ENCODE results near the gene CST11.

DNA sequence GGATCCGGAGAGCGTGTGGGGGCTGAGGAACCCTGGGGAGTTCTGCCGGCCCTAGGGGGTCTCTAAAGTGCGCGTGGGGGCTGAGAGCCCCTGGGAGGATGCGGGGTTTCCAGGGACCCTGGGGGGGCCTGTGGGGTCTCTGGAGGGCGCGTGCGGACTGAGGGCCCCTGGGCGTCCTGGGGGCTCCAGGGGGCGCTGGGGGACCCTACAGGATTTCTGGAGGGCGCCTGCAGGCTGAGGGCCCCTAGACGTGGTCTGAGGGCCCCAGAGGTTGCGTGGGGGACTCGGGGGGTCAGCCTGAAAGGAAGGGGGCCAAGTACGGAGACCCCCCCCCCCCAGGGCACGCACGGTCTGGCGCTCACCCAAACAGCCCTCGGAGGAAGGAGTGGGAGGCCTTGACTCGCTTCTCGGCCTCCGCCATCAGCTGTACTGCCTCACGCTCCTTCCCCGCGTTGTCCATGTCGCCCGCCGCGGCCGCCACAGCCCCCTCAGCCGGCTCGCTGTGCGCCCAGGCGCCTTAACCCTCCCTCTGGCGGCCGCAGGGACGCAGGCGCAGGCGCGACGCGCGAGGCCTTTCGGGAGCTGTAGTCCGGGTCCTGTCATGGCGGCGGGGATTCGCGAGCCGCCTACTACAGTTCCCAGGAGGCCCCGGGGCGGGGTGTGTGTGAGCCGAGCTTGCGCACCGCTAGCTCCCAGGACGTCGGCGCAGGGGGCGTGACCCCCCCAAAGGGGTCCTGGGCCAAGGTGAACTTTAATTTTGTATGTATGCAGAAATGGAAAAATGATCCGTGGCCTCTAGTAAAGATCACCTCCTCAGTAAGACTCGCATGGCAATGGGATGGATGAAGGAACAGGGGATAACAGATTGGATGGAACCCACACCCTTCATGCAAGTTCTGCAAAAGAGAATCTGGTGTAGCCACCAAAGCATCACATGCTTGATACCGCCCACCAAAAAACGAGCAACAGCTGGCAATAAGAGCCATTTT, 31.4 kb downstream of the CST11 start, which contains the start of gene NAPB:
- peak; percentile 62 to 95 for TF ChIP-seq POLR2A (IDR thresholded peaks at IDR 0.05)
- TF ChIP-seq, protein P1, sequence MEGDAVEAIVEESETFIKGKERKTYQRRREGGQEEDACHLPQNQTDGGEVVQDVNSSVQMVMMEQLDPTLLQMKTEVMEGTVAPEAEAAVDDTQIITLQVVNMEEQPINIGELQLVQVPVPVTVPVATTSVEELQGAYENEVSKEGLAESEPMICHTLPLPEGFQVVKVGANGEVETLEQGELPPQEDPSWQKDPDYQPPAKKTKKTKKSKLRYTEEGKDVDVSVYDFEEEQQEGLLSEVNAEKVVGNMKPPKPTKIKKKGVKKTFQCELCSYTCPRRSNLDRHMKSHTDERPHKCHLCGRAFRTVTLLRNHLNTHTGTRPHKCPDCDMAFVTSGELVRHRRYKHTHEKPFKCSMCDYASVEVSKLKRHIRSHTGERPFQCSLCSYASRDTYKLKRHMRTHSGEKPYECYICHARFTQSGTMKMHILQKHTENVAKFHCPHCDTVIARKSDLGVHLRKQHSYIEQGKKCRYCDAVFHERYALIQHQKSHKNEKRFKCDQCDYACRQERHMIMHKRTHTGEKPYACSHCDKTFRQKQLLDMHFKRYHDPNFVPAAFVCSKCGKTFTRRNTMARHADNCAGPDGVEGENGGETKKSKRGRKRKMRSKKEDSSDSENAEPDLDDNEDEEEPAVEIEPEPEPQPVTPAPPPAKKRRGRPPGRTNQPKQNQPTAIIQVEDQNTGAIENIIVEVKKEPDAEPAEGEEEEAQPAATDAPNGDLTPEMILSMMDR (IDR thresholded peaks at IDR 0.05) = peak; percentile 48 to 73 (median 57)
